Activated naive CD8-positive, alpha-beta T cell treated with anti-CD3 and anti-CD28 coated beads for 36 hours (primary cell): Measurements from ENCODE around the gene ACOT4. TPM values are rescaled to one million over a fixed set of nuclear protein-coding genes. Genes with fewer than 3 reads are reported as not detected.
"Not testable (repeated sequence)": the region's sequence is repeated elsewhere in the genome, so short reads cannot be mapped to it uniquely, and the experiment has no call there.

Source experiments
- DNase-seq: peaks from one replicate; pipeline ENCODE4 v3.0.0; 2021
- H3K27ac Mint-ChIP-seq: one replicate; pipeline ENCODE4 v1.8.0; 2022; ENCODE audit warnings: mild to moderate bottlenecking, moderate library complexity, mixed read lengths
- H3K27me3 Mint-ChIP-seq: one replicate; pipeline ENCODE4 v1.8.0; 2022; ENCODE audit warnings: mild to moderate bottlenecking, mixed read lengths
- H3K36me3 Mint-ChIP-seq: one replicate; pipeline ENCODE4 v1.8.0; 2021; ENCODE audit warnings: mild to moderate bottlenecking, mixed read lengths
- H3K4me1 Mint-ChIP-seq: one replicate; pipeline ENCODE4 v1.8.0; 2021; ENCODE audit warnings: mixed read lengths
- H3K4me3 Mint-ChIP-seq: one replicate; pipeline ENCODE4 v1.8.0; 2022; ENCODE audit warnings: mild to moderate bottlenecking, moderate library complexity, mixed read lengths
- H3K9me3 Mint-ChIP-seq: one replicate; pipeline ENCODE4 v1.8.0; 2022; ENCODE audit warnings: mixed read lengths
- total RNA-seq, 2 experiments: library from RNA; stranded (reverse); gene quantifications; one replicate each; pipeline ENCODE4 v1.2.3, GENCODE V29; 2021

Gene ACOT4
- total RNA-seq, 2 experiments from 2014 or later: 2.0 to 2.4 TPM

DNA sequence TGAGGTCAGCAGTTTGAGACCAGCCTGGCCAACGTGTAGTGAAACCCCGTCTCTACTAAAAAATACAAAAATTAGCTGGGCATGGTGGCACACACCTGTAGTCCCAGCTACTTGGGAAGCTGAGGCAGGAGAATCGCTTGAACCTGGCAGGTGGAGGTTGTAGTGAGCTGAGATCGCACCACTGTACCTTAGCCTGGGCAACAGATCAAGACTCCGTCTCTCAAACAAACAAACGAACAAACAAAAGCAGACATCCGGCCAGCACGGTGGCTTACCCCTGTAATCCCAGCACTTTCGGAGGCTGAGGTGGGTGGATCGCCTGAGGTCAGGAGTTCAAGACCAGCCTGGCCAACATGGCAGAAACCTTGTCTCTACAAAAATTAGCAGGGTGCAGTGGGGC lies 44.7 kb downstream of the ACOT4 start:
- not testable (repeated sequence) for H3K27me3 Mint-ChIP-seq, H3K36me3 Mint-ChIP-seq, H3K9me3 Mint-ChIP-seq, H3K27ac Mint-ChIP-seq, H3K4me3 Mint-ChIP-seq, DNase-seq
- H3K4me1 Mint-ChIP-seq: peaks cover 12% of the 10 kb centered on the region

- no peak for DNase-seq
- Mint-ChIP-seq H3K4me3 (no peak overlapping the region), H3K9me3 (no peaks in the 10 kb centered on the region), H3K27ac (no peak overlapping the region), H3K36me3 (no peaks in the 10 kb centered on the region), H3K4me1 (peaks cover 12% of the 10 kb centered on the region), H3K27me3 (peaks cover 7% of the 10 kb centered on the region)
Measured at GRCh38 chr14:73637830-73638229, 46.2 kb downstream of the ACOT4 start.

DNA sequence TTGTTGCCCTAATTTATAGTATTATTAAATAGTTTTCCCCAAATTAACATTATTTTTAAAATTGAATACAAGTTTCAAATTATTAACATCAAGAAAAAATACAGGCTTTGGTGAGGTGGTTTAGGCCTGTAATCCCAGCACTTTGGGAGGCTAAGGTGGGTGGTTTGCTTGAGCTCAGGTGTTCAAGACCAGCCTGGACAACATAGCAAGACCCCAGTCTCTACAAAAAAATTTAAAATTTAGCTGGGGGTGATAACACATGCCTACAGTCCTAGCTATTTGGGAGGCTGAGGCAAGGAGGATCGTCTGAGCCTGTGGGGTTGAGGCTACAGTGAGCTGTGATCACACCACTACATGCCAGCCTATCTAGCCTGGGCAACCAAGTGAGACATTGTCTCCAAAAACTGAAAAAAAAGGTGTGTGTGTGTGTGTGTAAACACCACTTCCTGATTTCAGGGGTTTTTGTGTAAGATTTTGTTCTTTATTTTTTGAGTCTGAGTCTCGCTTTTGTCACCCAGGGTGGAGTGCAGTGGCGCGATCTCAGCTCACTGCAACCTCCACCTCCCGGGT lies 49.2 kb downstream of the ACOT4 start:
- no peak overlapping the region for H3K4me3 Mint-ChIP-seq
- H3K36me3 Mint-ChIP-seq: no peaks in the 10 kb centered on the region
- H3K4me1 Mint-ChIP-seq: peaks cover 20% of the 10 kb centered on the region
- no peaks in the 10 kb centered on the region for H3K27me3 Mint-ChIP-seq
- DNase-seq: no peak
- H3K9me3 Mint-ChIP-seq: no peaks in the 10 kb centered on the region
- no peak overlapping the region for H3K27ac Mint-ChIP-seq

DNA sequence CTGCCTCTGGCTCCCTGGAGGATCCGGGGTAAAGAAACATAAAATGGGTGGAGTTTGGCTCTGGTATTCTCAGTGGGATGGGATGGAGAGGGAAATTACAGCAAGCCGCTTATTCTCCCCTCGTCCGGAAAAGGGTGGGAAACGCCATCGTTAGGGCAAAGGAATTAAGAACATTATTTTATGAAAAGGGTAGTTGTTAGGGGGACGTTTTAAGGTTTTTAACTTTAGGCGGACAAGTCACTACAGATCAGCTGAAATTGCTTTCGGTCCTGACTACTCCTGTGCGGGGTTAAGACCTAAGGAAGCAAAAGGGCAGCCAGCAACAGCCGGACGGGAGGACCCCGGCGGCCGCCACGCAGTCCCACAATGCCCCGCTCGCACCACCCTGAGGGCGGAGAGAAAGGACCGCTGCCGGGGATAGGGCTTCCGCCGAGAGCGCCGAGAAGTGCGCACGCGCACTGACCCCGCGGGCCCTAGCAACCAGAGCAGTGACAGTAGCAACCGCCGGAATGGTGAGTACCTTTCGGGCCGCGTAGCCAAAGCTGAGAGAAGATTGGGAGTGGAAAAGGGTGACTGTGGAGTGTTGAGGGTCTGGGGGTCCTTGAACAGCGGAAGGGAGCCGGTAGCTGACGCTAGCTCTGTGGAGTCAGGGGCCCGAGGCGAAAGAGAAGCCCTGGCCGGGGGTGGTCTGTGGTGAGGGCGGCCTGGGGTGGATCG lies 53.0 kb downstream of the ACOT4 start, which contains the start of gene DNAL1:
Gene DNAL1, plus strand, starts transcription at position 456 of the 717 bp plus-strand sequence. Its CDS starts 54 bp downstream, at position 510.
- Mint-ChIP-seq H3K36me3 (no peaks in the 10 kb centered on the region), H3K27ac (peak within 1 kb of the TSS; percentile 91), H3K4me1 (peaks cover 21% of the 10 kb centered on the region), H3K9me3 (no peaks in the 10 kb centered on the region), H3K27me3 (no peaks in the 10 kb centered on the region), H3K4me3 (peak within 1 kb of the TSS; percentile 90)
- DNase-seq: peak; percentile 94

DNA sequence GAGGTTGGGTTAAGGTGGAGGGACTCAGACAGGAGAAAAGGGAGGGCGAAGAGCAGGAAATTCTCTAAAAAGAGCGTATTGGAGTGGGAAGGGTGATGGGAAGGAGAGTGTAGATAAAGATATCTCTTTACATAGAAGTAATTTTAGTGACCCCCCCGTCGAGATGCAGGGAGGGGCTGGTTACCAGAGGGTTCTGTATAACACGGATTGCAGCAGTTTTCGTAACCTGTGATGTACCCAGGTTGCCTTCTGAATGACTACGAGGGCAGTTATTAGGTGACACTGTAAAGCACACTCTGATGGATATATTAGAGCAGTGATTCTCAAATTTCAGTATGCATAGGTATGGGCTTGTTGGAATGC lies 53.6 kb downstream of the ACOT4 start:
- DNase-seq: no peak
- H3K4me3 Mint-ChIP-seq: peak overlapping the region; percentile 90
- H3K36me3 Mint-ChIP-seq: no peaks in the 10 kb centered on the region
- peaks cover 21% of the 10 kb centered on the region for H3K4me1 Mint-ChIP-seq
- peak overlapping the region; percentile 91 for H3K27ac Mint-ChIP-seq
- no peaks in the 10 kb centered on the region for H3K9me3 Mint-ChIP-seq
- H3K27me3 Mint-ChIP-seq: no peaks in the 10 kb centered on the region

Other genes starting within 250 kb of the ACOT4 start
- 10 to 100 TPM; 27.3 to 32.4 TPM for gene NUMB, start 133.3 kb upstream of the ACOT4 start, total RNA-seq
- gene RIOX1, start 100.9 kb upstream of the ACOT4 start, total RNA-seq: 10 to 100 TPM; 20.9 to 22.2 TPM
- gene ACOT1, start 54.7 kb upstream of the ACOT4 start, total RNA-seq: 1 to 10 TPM; 1.4 to 1.5 TPM
- not detected for gene HEATR4, start 32.9 kb upstream of the ACOT4 start, total RNA-seq
- 10 to 100 TPM; 13.2 to 13.8 TPM for gene ACOT2, start 22.7 kb upstream of the ACOT4 start, total RNA-seq
- not detected for gene ACOT6, start 20.6 kb downstream of the ACOT4 start, total RNA-seq
- 10 to 100 TPM in 1 of 2 experiments, 1 to 10 TPM in 1; 7.7 to 11.9 TPM for gene DNAL1, start 53.1 kb downstream of the ACOT4 start, total RNA-seq
- gene PNMA1, start 122.5 kb downstream of the ACOT4 start, total RNA-seq: 10 to 100 TPM; 26.6 to 28.3 TPM